HepG2 (cell line): ENCODE measurements around the gene TIMM10. TPM values are rescaled to one million over a fixed set of nuclear protein-coding genes. Genes with fewer than 3 reads are reported as not detected.
A peak's percentile ranks its signal among the peaks of the same experiment; 100 is the strongest.

Experiments
- CENPBD1 ChIP-seq: sonication (generic); formaldehyde crosslinking; IDR thresholded peaks from 2 replicates; pipeline ENCODE4 v1.8.0; 2022; ENCODE audit warnings: missing genetic modification reagents, low read depth, mild to moderate bottlenecking, borderline replicate concordance
- FIP1L1 ChIP-seq: fragments of 200-400 bp; formaldehyde crosslinking; IDR thresholded peaks from 2 replicates; pipeline ENCODE4 v1.6.1; 2018; ENCODE audit warnings: low read depth, mild to moderate bottlenecking, low read length, moderate library complexity, borderline replicate concordance; ENCODE audit not compliant: insufficient read depth
- FOXK2 ChIP-seq: fragments of 450-650 bp; IDR thresholded peaks from 2 replicates; pipeline ENCODE4 v1.6.1; 2016
- GABPB1 ChIP-seq: IDR thresholded peaks from 2 replicates; pipeline ENCODE4 v1.6.1; 2016; ENCODE audit warnings: mild to moderate bottlenecking, missing genetic modification reagents, moderate library complexity, missing compliant biosample characterization
- GFI1 ChIP-seq: sonication (generic); formaldehyde crosslinking; IDR thresholded peaks from 2 replicates; pipeline ENCODE4 v1.5.0; 2020; ENCODE audit warnings: missing genetic modification reagents, mild to moderate bottlenecking, borderline replicate concordance
- KDM3A ChIP-seq: IDR thresholded peaks from 2 replicates; pipeline ENCODE4 v1.6.1; 2018; ENCODE audit warnings: low read depth, missing compliant biosample characterization
- KLF12 ChIP-seq: sonication (generic); formaldehyde crosslinking; IDR thresholded peaks from 2 replicates; pipeline ENCODE4 v1.4.0; 2020; ENCODE audit warnings: missing genetic modification reagents, borderline replicate concordance
- NR2C2 ChIP-seq: sonication (generic); formaldehyde crosslinking; IDR thresholded peaks from 2 replicates; pipeline ENCODE4 v1.4.0; 2020; ENCODE audit warnings: missing genetic modification reagents, mild to moderate bottlenecking, moderate library complexity, borderline replicate concordance
- NR2F1 ChIP-seq, 2 experiments: fragments of 450-650 bp in 1 of 2; formaldehyde crosslinking in 1 of 2; IDR thresholded peaks; 2 replicates each; pipeline versions ENCODE4 v1.5.0 to v1.6.1; 2016 to 2020; ENCODE audit warnings: mild to moderate bottlenecking in 1 of 2, missing compliant biosample characterization in 1 of 2, missing genetic modification reagents in 1 of 2, moderate library complexity in 1 of 2
- PRDM15 ChIP-seq: sonication (generic); formaldehyde crosslinking; IDR thresholded peaks from 2 replicates; pipeline ENCODE4 v1.4.0; 2020; ENCODE audit warnings: missing genetic modification reagents
- SAP130 ChIP-seq: IDR thresholded peaks from 2 replicates; pipeline ENCODE4 v1.6.1; 2016; ENCODE audit warnings: low read depth
- SCMH1 ChIP-seq: sonication (generic); formaldehyde crosslinking; IDR thresholded peaks from 2 replicates; pipeline ENCODE4 v1.9.0; 2021; ENCODE audit warnings: missing genetic modification reagents, mild to moderate bottlenecking, borderline replicate concordance
- SNAI1 ChIP-seq: sonication (generic); formaldehyde crosslinking; IDR thresholded peaks from 2 replicates; pipeline ENCODE4 v1.5.0; 2020; ENCODE audit warnings: mild to moderate bottlenecking, missing genetic modification reagents, borderline replicate concordance
- SRSF1 ChIP-seq: fragments of 200-400 bp; formaldehyde crosslinking; optimal IDR thresholded peaks from 2 replicates; pipeline ENCODE3; 2017; ENCODE audit warnings: mild to moderate bottlenecking, low read depth, low read length, moderate library complexity
- SUZ12 ChIP-seq: fragments of 150-350 bp; IDR thresholded peaks from 2 replicates; pipeline ENCODE4 v1.6.1; 2014; ENCODE audit warnings: low read depth, low read length
- THRA ChIP-seq: sonication (generic); formaldehyde crosslinking; IDR thresholded peaks from 2 replicates; pipeline ENCODE4 v1.4.0; 2020; ENCODE audit warnings: missing genetic modification reagents, borderline replicate concordance
- ZBTB7A ChIP-seq: sonication (generic); formaldehyde crosslinking; IDR thresholded peaks from 2 replicates; pipeline ENCODE4 v1.8.0; 2022; ENCODE audit warnings: mild to moderate bottlenecking, missing genetic modification reagents
- ZEB1 ChIP-seq: IDR thresholded peaks from 2 replicates; pipeline ENCODE4 v1.6.1; 2012; ENCODE audit warnings: mild to moderate bottlenecking, low read depth, inconsistent platforms; ENCODE audit not compliant: insufficient replicate concordance
- ZIK1 ChIP-seq: sonication (generic); formaldehyde crosslinking; IDR thresholded peaks from 2 replicates; pipeline ENCODE4 v1.5.0; 2020; ENCODE audit warnings: mild to moderate bottlenecking, low read depth, missing genetic modification reagents, borderline replicate concordance
- ZNF292 ChIP-seq: sonication (generic); formaldehyde crosslinking; IDR thresholded peaks from 2 replicates; pipeline ENCODE4 v1.8.1; 2022; ENCODE audit warnings: mild to moderate bottlenecking, low read depth, missing genetic modification reagents, borderline replicate concordance
- ZNF367 ChIP-seq: sonication (generic); formaldehyde crosslinking; IDR thresholded peaks from 2 replicates; pipeline ENCODE4 v1.4.0; 2020; ENCODE audit warnings: missing genetic modification reagents, borderline replicate concordance
- ZNF629 ChIP-seq: sonication (generic); formaldehyde crosslinking; conservative IDR thresholded peaks from 2 replicates; pipeline ENCODE4 v1.5.0; 2020; ENCODE audit warnings: missing genetic modification reagents
- ZNF724P ChIP-seq: sonication (generic); formaldehyde crosslinking; IDR thresholded peaks from 2 replicates; pipeline ENCODE4 v1.8.0; 2022; ENCODE audit warnings: missing genetic modification reagents, borderline replicate concordance
- ZNF782 ChIP-seq: sonication (generic); formaldehyde crosslinking; IDR thresholded peaks from 2 replicates; pipeline ENCODE4 v1.4.0; 2020; ENCODE audit warnings: missing genetic modification reagents, mild to moderate bottlenecking, borderline replicate concordance
- polyA plus RNA-seq, 8 experiments: library from polyadenylated mRNA; depleted of rRNA in 3 of 8; stranded (reverse) in 7 of 8; unstranded in 1 of 8; fragments of >200 nt; fragmentation: Illumina TruSeq in 4 of 8; extraction: Trizol in 4 of 8; gene quantifications; 2 replicates each; pipeline versions ENCODE4 v1.2.1 to v1.2.3, GENCODE V29; 2011 to 2016; ENCODE audit warnings: low read depth in 4 of 8, missing spikeins in 1 of 8, mixed read lengths in 1 of 8; ENCODE audit not compliant: insufficient read depth in 1 of 8
- total RNA-seq, 5 experiments: library from RNA; depleted of rRNA; stranded (reverse); fragments of >200 nt; fragmentation: Illumina TruSeq; extraction: Trizol; gene quantifications; 2 replicates each; pipeline ENCODE4 v1.2.3, GENCODE V29; 2016; ENCODE audit warnings: low read depth in 1 of 5

Gene TIMM10
- total and polyA plus RNA-seq, 2 of the 13 experiments (the other 11 are each of a cell fraction or from before 2014, with no cell fraction given) = 67.8 to 82.2 TPM

- TF ChIP-seq SUZ12 = no peak
- TF ChIP-seq ZEB1 = no peak
- TF ChIP-seq NR2F1 (CRISPR knock-in tag; IDR thresholded peaks at IDR 0.05) = peak; percentile 22 to 31; a peak in 2 of 4 replicates
- TF ChIP-seq ZNF724P (CRISPR knock-in tag) = no peak; the same call in 1 of the 2 replicates
- TF ChIP-seq GFI1 (CRISPR knock-in tag) = no peak
- no peak for TF ChIP-seq FIP1L1
- TF ChIP-seq ZNF629 (CRISPR knock-in tag) = peak; percentile 93
- peak; percentile 79; the same call in 1 of the 2 replicates for TF ChIP-seq KDM3A
- TF ChIP-seq GABPB1 = peak; percentile 64; the same call in 1 of the 2 replicates
- no peak for TF ChIP-seq CENPBD1
- TF ChIP-seq FOXK2 = no peak
- no peak for TF ChIP-seq NR2C2 (CRISPR knock-in tag)
- peak; percentile 78; the same call in 1 of the 2 replicates for TF ChIP-seq SNAI1 (CRISPR knock-in tag)
- TF ChIP-seq KLF12 (CRISPR knock-in tag) = no peak
- TF ChIP-seq SRSF1 = peak; percentile 77
- no peak for TF ChIP-seq ZIK1 (CRISPR knock-in tag)
- no peak for TF ChIP-seq PRDM15 (CRISPR knock-in tag)
- no peak; the same call in 1 of the 2 replicates for TF ChIP-seq ZNF292 (CRISPR knock-in tag)
- TF ChIP-seq SCMH1 (CRISPR knock-in tag) = no peak
- peak; percentile 85 for TF ChIP-seq SAP130
- TF ChIP-seq THRA = 0 out of 2 replicates have a peak, but pooled peaks have one; percentile 5
- TF ChIP-seq ZNF367 (CRISPR knock-in tag) = no peak
- no peak; the same call in 1 of the 2 replicates for TF ChIP-seq ZNF782 (CRISPR knock-in tag)
- TF ChIP-seq ZBTB7A (CRISPR knock-in tag) = peak; percentile 21; the same call in 1 of the 2 replicates
Measured at GRCh38 chr11:57514538-57515331, 15.8 kb downstream of the TIMM10 start (continued).
